Small intestine (tissue), 7 donors: Measurements from ENCODE around the gene AUTS2. TPM values are rescaled to one million over a fixed set of nuclear protein-coding genes. Genes with fewer than 3 reads are reported as not detected.

ENCODE experiments used
- DNase-seq, 2 donors: peaks; one replicate each; pipeline versions ENCODE4 v3.0.0 to v3.0.0-alpha.2; 2013
- FAIRE-seq: peaks from 2 replicates; lab custom pipeline; 2012; peaks lifted over from hg19 to GRCh38; lab: Jason Lieb, UNC
- H3K27ac ChIP-seq, 3 donors: one replicate each; pipeline ENCODE4 v1.5.1; 2013; ENCODE audit warnings: low read length in 2 of 3, mild to moderate bottlenecking in 2 of 3, control low read depth in 1 of 3, inconsistent platforms in 1 of 3, low read depth in 1 of 3, moderate library complexity in 1 of 3
- H3K27me3 ChIP-seq, 3 donors: one replicate each; pipeline ENCODE4 v1.6.1; 2013; ENCODE audit warnings: low read length in 3 of 3, inconsistent platforms in 1 of 3; ENCODE audit not compliant: control insufficient read depth in 3 of 3, insufficient read depth in 3 of 3
- H3K36me3 ChIP-seq, 3 donors: one replicate each; pipeline ENCODE4 v1.6.1; 2013; ENCODE audit warnings: low read length in 3 of 3, inconsistent platforms in 1 of 3, low read depth in 1 of 3, mild to moderate bottlenecking in 1 of 3, moderate library complexity in 1 of 3; ENCODE audit not compliant: control insufficient read depth in 3 of 3, insufficient read depth in 2 of 3
- H3K4me1 ChIP-seq, 3 donors: one replicate each; pipeline ENCODE4 v1.6.1; 2013; ENCODE audit warnings: low read length in 2 of 3, inconsistent platforms in 1 of 3, low read depth in 1 of 3, mild to moderate bottlenecking in 1 of 3, moderate library complexity in 1 of 3; ENCODE audit not compliant: control insufficient read depth in 3 of 3, insufficient read depth in 2 of 3
- H3K4me3 ChIP-seq, 3 donors: one replicate each; pipeline ENCODE4 v1.5.1; 2013; ENCODE audit warnings: low read length in 3 of 3, control low read depth in 1 of 3, inconsistent platforms in 1 of 3, low read depth in 1 of 3, mild to moderate bottlenecking in 1 of 3, moderate library complexity in 1 of 3
- H3K9me3 ChIP-seq, 2 donors: one replicate each; pipeline ENCODE4 v1.6.1; 2013; ENCODE audit warnings: low read depth in 1 of 2, low read length in 1 of 2; ENCODE audit not compliant: control insufficient read depth in 2 of 2, insufficient read depth in 1 of 2
- WGBS, 3 donors: extraction: QIAGEN DNeasy Blood & Tissue Kit; methylation state at CpG; one replicate each; pipeline ENCODE4 v1.1.7; 2013; 5-methylcytosine and 5-hydroxymethylcytosine counted together
- polyA plus RNA-seq, 4 donors: library from polyadenylated mRNA; stranded (reverse) in 3 of 4; unstranded in 1 of 4; fragments of 200-250 nt in 3 of 4; fragments of 120-200 nt in 1 of 4; gene quantifications; one replicate each; pipeline versions ENCODE4 v1.2.1 to v1.2.3, GENCODE V29; 2013
- donor health status: healthy with polysubstance abuse.
- donor health status: control.
- donor health status: control.
- donor health status: Bipolar disorder and iron deficiency.
- donor health status: healthy.

Gene AUTS2
- polyA plus RNA-seq, 4 donors = 4.9 to 43.5 (median 13.6) TPM

GRCh38 chr7:69633122-69633831 is 35.0 kb downstream of the AUTS2 start:
- no peak for DNase-seq
- Histone ChIP-seq H3K27me3 (no peaks in the 10 kb centered on the region), H3K9me3 (no peaks in the 10 kb centered on the region), H3K27ac (no peak overlapping the region), H3K36me3 (no peaks in the 10 kb centered on the region), H3K4me3 (no peak overlapping the region), H3K4me1 (peaks cover 0 to 3% (median 0%) of the 10 kb centered on the region in 3 donors)
- FAIRE-seq = no peak
- 81 to 90% (median 83%) methylated on average over 2 of the region's 2 CpGs for WGBS, 3 donors

- Histone ChIP-seq H3K27me3 (no peaks in the 10 kb centered on the region), H3K4me3 (no peak overlapping the region), H3K4me1 (peaks cover 0 to 3% (median 0%) of the 10 kb centered on the region in 3 donors), H3K27ac (no peak overlapping the region), H3K9me3 (no peaks in the 10 kb centered on the region), H3K36me3 (no peaks in the 10 kb centered on the region)
- FAIRE-seq (no peak), DNase-seq (no peak)
- 80 to 88% (median 87%) methylated on average over 4 of the region's 4 CpGs for WGBS, 3 donors
These were observed 37.4 kb downstream of the AUTS2 start for GRCh38 chr7:69635555-69636185.

GRCh38 chr7:69638674-69639073 is 40.4 kb downstream of the AUTS2 start:
- no peak overlapping the region for H3K4me3 ChIP-seq
- H3K9me3 ChIP-seq = no peaks in the 10 kb centered on the region
- FAIRE-seq (no peak), DNase-seq (no peak)
- no peak overlapping the region for H3K27ac ChIP-seq
- peaks cover 0 to 16% (median 3%) of the 10 kb centered on the region in 3 donors for H3K4me1 ChIP-seq
- 64 to 81% (median 78%) methylated on average over 1 of the region's 1 CpG for WGBS, 3 donors
- H3K36me3 ChIP-seq = no peaks in the 10 kb centered on the region
- H3K27me3 ChIP-seq = no peaks in the 10 kb centered on the region

GRCh38 chr7:69640216-69640615 is 41.9 kb downstream of the AUTS2 start:
- no peaks in the 10 kb centered on the region for H3K36me3 ChIP-seq
- peaks cover 0 to 22% (median 4%) of the 10 kb centered on the region in 3 donors for H3K4me1 ChIP-seq
- H3K27me3 ChIP-seq = no peaks in the 10 kb centered on the region
- no peak for DNase-seq
- no peaks in the 10 kb centered on the region for H3K9me3 ChIP-seq
- no peak for FAIRE-seq
- no peak overlapping the region for H3K4me3 ChIP-seq
- WGBS, 3 donors = 86 to 95% (median 88%) methylated on average over 3 of the region's 3 CpGs
- H3K27ac ChIP-seq = no peak overlapping the region

- Histone ChIP-seq H3K36me3 (no peaks in the 10 kb centered on the region), H3K4me1 (peaks cover 0 to 22% (median 4%) of the 10 kb centered on the region in 3 donors), H3K27me3 (no peaks in the 10 kb centered on the region), H3K27ac (no peak overlapping the region), H3K4me3 (no peak overlapping the region), H3K9me3 (no peaks in the 10 kb centered on the region)
- FAIRE-seq (no peak), DNase-seq (no peak)
- WGBS, 3 donors = 90 to 94% (median 92%) methylated on average over 5 of the region's 5 CpGs
These were observed 42.8 kb downstream of the AUTS2 start for GRCh38 chr7:69640925-69641594.

GRCh38 chr7:69643265-69643664 is 45.0 kb downstream of the AUTS2 start:
- no peaks in the 10 kb centered on the region for H3K27me3 ChIP-seq
- peak overlapping the region in 1 of 3 donors; percentile 75 for H3K27ac ChIP-seq
- no peaks in the 10 kb centered on the region for H3K9me3 ChIP-seq
- 54 to 75% (median 60%) methylated on average over 4 of the region's 4 CpGs for WGBS, 3 donors
- H3K4me1 ChIP-seq = peaks cover 0 to 22% (median 4%) of the 10 kb centered on the region in 3 donors
- no peak overlapping the region for H3K4me3 ChIP-seq
- no peak for FAIRE-seq
- DNase-seq = peak in 1 of 2 donors; percentile 58
- no peaks in the 10 kb centered on the region for H3K36me3 ChIP-seq

- H3K36me3 ChIP-seq = no peaks in the 10 kb centered on the region
- WGBS, 3 donors = 38 to 63% (median 47%) methylated on average over 3 of the region's 3 CpGs
- no peaks in the 10 kb centered on the region for H3K9me3 ChIP-seq
- peaks cover 0 to 22% (median 4%) of the 10 kb centered on the region in 3 donors for H3K4me1 ChIP-seq
- no peaks in the 10 kb centered on the region for H3K27me3 ChIP-seq
- peak; percentile 48 to 81 for DNase-seq
- peak overlapping the region in 1 of 3 donors; percentile 75 for H3K27ac ChIP-seq
- no peak overlapping the region for H3K4me3 ChIP-seq
- no peak for FAIRE-seq
These were observed 45.6 kb downstream of the AUTS2 start for GRCh38 chr7:69643708-69644445.

- Histone ChIP-seq H3K27me3 (no peaks in the 10 kb centered on the region), H3K9me3 (no peaks in the 10 kb centered on the region), H3K27ac (no peak overlapping the region), H3K36me3 (no peaks in the 10 kb centered on the region), H3K4me1 (peaks cover 0 to 22% (median 4%) of the 10 kb centered on the region in 3 donors), H3K4me3 (no peak overlapping the region)
- DNase-seq = no peak
- 63 to 81% (median 72%) methylated on average over 4 of the region's 4 CpGs for WGBS, 3 donors
- no peak for FAIRE-seq
These were observed 47.4 kb downstream of the AUTS2 start for GRCh38 chr7:69645683-69646082.
